HepG2 (cell line): ENCODE measurements around the gene LIFR. TPM values are rescaled to one million over a fixed set of nuclear protein-coding genes. Genes with fewer than 3 reads are reported as not detected.

Source experiments
- FOXA1 ChIP-seq, 2 experiments: fragments of 450-650 bp in 1 of 2; sonication (generic) in 1 of 2; formaldehyde crosslinking in 1 of 2; IDR thresholded peaks; 2 replicates each; pipeline versions ENCODE4 v1.4.0 to v1.6.1; 2016 to 2020; ENCODE audit warnings: missing genetic modification reagents in 1 of 2
- JUNB ChIP-seq: sonication (generic); formaldehyde crosslinking; IDR thresholded peaks from 2 replicates; pipeline ENCODE4 v1.8.0; 2022; ENCODE audit warnings: missing genetic modification reagents, mild to moderate bottlenecking, borderline replicate concordance
- NR0B2 ChIP-seq: sonication (generic); formaldehyde crosslinking; IDR thresholded peaks from 2 replicates; pipeline ENCODE4 v1.4.0; 2020; ENCODE audit warnings: mild to moderate bottlenecking, missing genetic modification reagents
- THRA ChIP-seq: sonication (generic); formaldehyde crosslinking; IDR thresholded peaks from 2 replicates; pipeline ENCODE4 v1.4.0; 2020; ENCODE audit warnings: missing genetic modification reagents, borderline replicate concordance
- ZBTB20 ChIP-seq: sonication (generic); formaldehyde crosslinking; IDR thresholded peaks from 2 replicates; pipeline ENCODE4 v1.8.1; 2023; ENCODE audit warnings: missing genetic modification reagents, low read depth, mild to moderate bottlenecking, borderline replicate concordance
- ZC3H4 ChIP-seq: sonication (generic); formaldehyde crosslinking; IDR thresholded peaks from 2 replicates; pipeline ENCODE4 v1.4.0; 2020; ENCODE audit warnings: missing genetic modification reagents, borderline replicate concordance
- ZHX1 ChIP-seq: sonication (generic); formaldehyde crosslinking; IDR thresholded peaks from 2 replicates; pipeline ENCODE4 v1.8.1; 2022; ENCODE audit warnings: low read depth, mild to moderate bottlenecking, missing genetic modification reagents
- ZNF234 ChIP-seq: sonication (generic); formaldehyde crosslinking; conservative IDR thresholded peaks from 2 replicates; pipeline ENCODE4 v1.5.1; 2020; ENCODE audit warnings: mild to moderate bottlenecking, missing genetic modification reagents
- ZNF557 ChIP-seq: sonication (generic); formaldehyde crosslinking; IDR thresholded peaks from 2 replicates; pipeline ENCODE4 v1.4.0; 2020; ENCODE audit warnings: missing genetic modification reagents
- ZNF792 ChIP-seq: IDR thresholded peaks from 2 replicates; pipeline ENCODE4 v1.6.1; 2016
- polyA plus RNA-seq, 8 experiments: library from polyadenylated mRNA; depleted of rRNA in 3 of 8; stranded (reverse) in 7 of 8; unstranded in 1 of 8; fragments of >200 nt; fragmentation: Illumina TruSeq in 4 of 8; extraction: Trizol in 4 of 8; gene quantifications; 2 replicates each; pipeline versions ENCODE4 v1.2.1 to v1.2.3, GENCODE V29; 2011 to 2016; ENCODE audit warnings: low read depth in 4 of 8, missing spikeins in 1 of 8, mixed read lengths in 1 of 8; ENCODE audit not compliant: insufficient read depth in 1 of 8
- total RNA-seq, 5 experiments: library from RNA; depleted of rRNA; stranded (reverse); fragments of >200 nt; fragmentation: Illumina TruSeq; extraction: Trizol; gene quantifications; 2 replicates each; pipeline ENCODE4 v1.2.3, GENCODE V29; 2016; ENCODE audit warnings: low read depth in 1 of 5
- TF ChIP-seq, protein P1 (sequence below): sonication (generic); formaldehyde crosslinking; IDR thresholded peaks from 2 replicates; pipeline ENCODE4 v1.4.0; 2020; ENCODE audit warnings: missing genetic modification reagents, mild to moderate bottlenecking, borderline replicate concordance
- TF ChIP-seq, protein P2 (sequence below): IDR thresholded peaks from 2 replicates; pipeline ENCODE4 v1.6.1; 2012; ENCODE audit warnings: low read length, improper control_type of control experiment
- TF ChIP-seq, protein P3 (sequence below): sonication (generic); formaldehyde crosslinking; IDR thresholded peaks from 2 replicates; pipeline ENCODE4 v1.8.0; 2022; ENCODE audit warnings: mild to moderate bottlenecking, missing genetic modification reagents, moderate library complexity

Gene LIFR
- total and polyA plus RNA-seq, 2 of the 13 experiments (the other 11 are each of a cell fraction or from before 2014, with no cell fraction given), result 6.3 to 25.2 TPM

DNA sequence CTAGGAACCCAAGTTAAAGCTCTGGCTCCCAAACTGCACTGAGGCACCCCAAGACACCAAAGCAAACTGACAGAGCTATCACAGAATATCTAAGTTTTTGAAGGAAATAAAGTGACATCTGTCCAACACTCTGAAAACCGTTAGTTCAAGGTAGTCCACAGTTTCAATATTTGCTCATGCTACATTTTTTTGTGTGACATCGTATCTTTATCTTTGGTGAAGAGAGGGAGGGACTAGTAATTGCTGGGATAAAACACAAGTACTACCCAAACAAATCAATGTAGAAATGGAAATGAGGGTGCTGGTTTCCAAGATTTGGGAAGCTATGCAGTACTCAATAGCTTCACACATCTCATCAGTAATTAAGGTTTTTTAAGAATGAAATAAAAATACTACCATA lies 20.6 kb downstream of the LIFR start (continued):
- TF ChIP-seq ZNF234 (CRISPR knock-in tag) (no peak), THRA (CRISPR knock-in tag) (no peak), JUNB (CRISPR knock-in tag) (no peak), ZHX1 (CRISPR knock-in tag) (no peak), ZNF557 (CRISPR knock-in tag) (no peak), ZBTB20 (CRISPR knock-in tag) (no peak), ZC3H4 (no peak), FOXA1 (IDR thresholded peaks at IDR 0.05) (no peak), FOXA1 (CRISPR knock-in tag; IDR thresholded peaks at IDR 0.05) (peak; percentile 53), NR0B2 (CRISPR knock-in tag) (no peak), ZNF792 (0 out of 2 replicates have a peak, but pooled peaks have one; percentile 0)
- TF ChIP-seq, protein P1, sequence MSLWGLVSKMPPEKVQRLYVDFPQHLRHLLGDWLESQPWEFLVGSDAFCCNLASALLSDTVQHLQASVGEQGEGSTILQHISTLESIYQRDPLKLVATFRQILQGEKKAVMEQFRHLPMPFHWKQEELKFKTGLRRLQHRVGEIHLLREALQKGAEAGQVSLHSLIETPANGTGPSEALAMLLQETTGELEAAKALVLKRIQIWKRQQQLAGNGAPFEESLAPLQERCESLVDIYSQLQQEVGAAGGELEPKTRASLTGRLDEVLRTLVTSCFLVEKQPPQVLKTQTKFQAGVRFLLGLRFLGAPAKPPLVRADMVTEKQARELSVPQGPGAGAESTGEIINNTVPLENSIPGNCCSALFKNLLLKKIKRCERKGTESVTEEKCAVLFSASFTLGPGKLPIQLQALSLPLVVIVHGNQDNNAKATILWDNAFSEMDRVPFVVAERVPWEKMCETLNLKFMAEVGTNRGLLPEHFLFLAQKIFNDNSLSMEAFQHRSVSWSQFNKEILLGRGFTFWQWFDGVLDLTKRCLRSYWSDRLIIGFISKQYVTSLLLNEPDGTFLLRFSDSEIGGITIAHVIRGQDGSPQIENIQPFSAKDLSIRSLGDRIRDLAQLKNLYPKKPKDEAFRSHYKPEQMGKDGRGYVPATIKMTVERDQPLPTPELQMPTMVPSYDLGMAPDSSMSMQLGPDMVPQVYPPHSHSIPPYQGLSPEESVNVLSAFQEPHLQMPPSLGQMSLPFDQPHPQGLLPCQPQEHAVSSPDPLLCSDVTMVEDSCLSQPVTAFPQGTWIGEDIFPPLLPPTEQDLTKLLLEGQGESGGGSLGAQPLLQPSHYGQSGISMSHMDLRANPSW (CRISPR knock-in tag), result no peak
- TF ChIP-seq, protein P2, sequence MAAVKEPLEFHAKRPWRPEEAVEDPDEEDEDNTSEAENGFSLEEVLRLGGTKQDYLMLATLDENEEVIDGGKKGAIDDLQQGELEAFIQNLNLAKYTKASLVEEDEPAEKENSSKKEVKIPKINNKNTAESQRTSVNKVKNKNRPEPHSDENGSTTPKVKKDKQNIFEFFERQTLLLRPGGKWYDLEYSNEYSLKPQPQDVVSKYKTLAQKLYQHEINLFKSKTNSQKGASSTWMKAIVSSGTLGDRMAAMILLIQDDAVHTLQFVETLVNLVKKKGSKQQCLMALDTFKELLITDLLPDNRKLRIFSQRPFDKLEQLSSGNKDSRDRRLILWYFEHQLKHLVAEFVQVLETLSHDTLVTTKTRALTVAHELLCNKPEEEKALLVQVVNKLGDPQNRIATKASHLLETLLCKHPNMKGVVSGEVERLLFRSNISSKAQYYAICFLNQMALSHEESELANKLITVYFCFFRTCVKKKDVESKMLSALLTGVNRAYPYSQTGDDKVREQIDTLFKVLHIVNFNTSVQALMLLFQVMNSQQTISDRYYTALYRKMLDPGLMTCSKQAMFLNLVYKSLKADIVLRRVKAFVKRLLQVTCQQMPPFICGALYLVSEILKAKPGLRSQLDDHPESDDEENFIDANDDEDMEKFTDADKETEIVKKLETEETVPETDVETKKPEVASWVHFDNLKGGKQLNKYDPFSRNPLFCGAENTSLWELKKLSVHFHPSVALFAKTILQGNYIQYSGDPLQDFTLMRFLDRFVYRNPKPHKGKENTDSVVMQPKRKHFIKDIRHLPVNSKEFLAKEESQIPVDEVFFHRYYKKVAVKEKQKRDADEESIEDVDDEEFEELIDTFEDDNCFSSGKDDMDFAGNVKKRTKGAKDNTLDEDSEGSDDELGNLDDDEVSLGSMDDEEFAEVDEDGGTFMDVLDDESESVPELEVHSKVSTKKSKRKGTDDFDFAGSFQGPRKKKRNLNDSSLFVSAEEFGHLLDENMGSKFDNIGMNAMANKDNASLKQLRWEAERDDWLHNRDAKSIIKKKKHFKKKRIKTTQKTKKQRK, result no peak
- TF ChIP-seq, protein P3, sequence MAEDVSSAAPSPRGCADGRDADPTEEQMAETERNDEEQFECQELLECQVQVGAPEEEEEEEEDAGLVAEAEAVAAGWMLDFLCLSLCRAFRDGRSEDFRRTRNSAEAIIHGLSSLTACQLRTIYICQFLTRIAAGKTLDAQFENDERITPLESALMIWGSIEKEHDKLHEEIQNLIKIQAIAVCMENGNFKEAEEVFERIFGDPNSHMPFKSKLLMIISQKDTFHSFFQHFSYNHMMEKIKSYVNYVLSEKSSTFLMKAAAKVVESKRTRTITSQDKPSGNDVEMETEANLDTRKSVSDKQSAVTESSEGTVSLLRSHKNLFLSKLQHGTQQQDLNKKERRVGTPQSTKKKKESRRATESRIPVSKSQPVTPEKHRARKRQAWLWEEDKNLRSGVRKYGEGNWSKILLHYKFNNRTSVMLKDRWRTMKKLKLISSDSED (CRISPR knock-in tag), result no peak
